Fibroblast of lung (primary cell): ENCODE results near the gene CNTN4. TPM values are rescaled to one million over a fixed set of nuclear protein-coding genes. Genes with fewer than 3 reads are reported as not detected.

ENCODE experiments used
- DNase-seq, 2 donors: peaks; one replicate each; pipeline versions ENCODE4 v3.0.0 to v3.0.0-alpha.2; 2010; ENCODE audit warnings: low read depth in 2 of 2
- H2AFZ ChIP-seq: 2 replicates; pipeline ENCODE4 v1.5.1; 2012; ENCODE audit warnings: low read length, control low read depth, inconsistent platforms
- H3K27ac ChIP-seq: 2 replicates; pipeline ENCODE4 v1.5.1; 2011; ENCODE audit warnings: low read length, control low read depth; ENCODE audit not compliant: insufficient read depth
- H3K27me3 ChIP-seq: 2 replicates; pipeline ENCODE4 v1.5.1; 2011; ENCODE audit warnings: mild to moderate bottlenecking, low read length; ENCODE audit not compliant: control insufficient read depth, insufficient read depth
- H3K36me3 ChIP-seq: 2 replicates; pipeline ENCODE4 v1.5.1; 2011; ENCODE audit warnings: low read length; ENCODE audit not compliant: control insufficient read depth, insufficient read depth
- H3K4me1 ChIP-seq: 2 replicates; pipeline ENCODE4 v1.5.1; 2011; ENCODE audit warnings: low read length; ENCODE audit not compliant: control insufficient read depth, insufficient read depth; ENCODE audit errors: extremely low read depth
- H3K4me2 ChIP-seq: 2 replicates; pipeline ENCODE4 v1.5.1; 2011; ENCODE audit warnings: low read length, control low read depth; ENCODE audit not compliant: insufficient read depth; ENCODE audit errors: extremely low read depth
- H3K4me3 ChIP-seq, 4 experiments: fragments of 200-600 bp in 1 of 4; sonication (generic) in 1 of 4; replicated peaks in 1 of 4; 2 replicates each; pipeline ENCODE4 v1.5.1; 2011 to 2016; ENCODE audit warnings: low read length in 4 of 4, low read depth in 3 of 4, mild to moderate bottlenecking in 3 of 4, control low read depth in 2 of 4, inconsistent platforms in 1 of 4, mixed read lengths in 1 of 4; ENCODE audit not compliant: insufficient read depth in 1 of 4; ENCODE audit errors: control extremely low read depth in 1 of 4
- H3K79me2 ChIP-seq: 2 replicates; pipeline ENCODE4 v1.5.1; 2012; ENCODE audit warnings: mild to moderate bottlenecking, low read length, inconsistent platforms; ENCODE audit not compliant: control insufficient read depth, insufficient read depth
- H3K9ac ChIP-seq: 2 replicates; pipeline ENCODE4 v1.5.1; 2011; ENCODE audit warnings: mild to moderate bottlenecking, low read length, control low read depth; ENCODE audit not compliant: insufficient read depth
- H3K9me3 ChIP-seq: 2 replicates; pipeline ENCODE4 v1.5.1; 2012; ENCODE audit warnings: low read depth, low read length; ENCODE audit not compliant: control insufficient read depth, insufficient read depth
- H4K20me1 ChIP-seq: 2 replicates; pipeline ENCODE4 v1.5.1; 2011; ENCODE audit warnings: low read length; ENCODE audit not compliant: control insufficient read depth, insufficient read depth; ENCODE audit errors: extremely low read depth
- CTCF ChIP-seq, 2 donors: IDR thresholded peaks in 1 of 2; conservative IDR thresholded peaks in 1 of 2; 1 replicate in 1 of 2; 2 replicates in 1 of 2; pipeline ENCODE4 v1.5.1; 2011 to 2012; ENCODE audit warnings: low read length in 2 of 2, control low read depth in 1 of 2, inconsistent platforms in 1 of 2, low read depth in 1 of 2, mild to moderate bottlenecking in 1 of 2
- EZH2 ChIP-seq: IDR thresholded peaks from 2 replicates; pipeline ENCODE4 v1.5.1; 2012; ENCODE audit warnings: low read length, control low read depth, mild to moderate bottlenecking; ENCODE audit errors: missing control alignments
- polyA plus RNA-seq, 2 donors: library from polyadenylated mRNA; depleted of rRNA in 1 of 2; stranded (reverse) in 1 of 2; unstranded in 1 of 2; fragments of >200 nt; gene quantifications; 2 replicates each; pipeline ENCODE4 v1.2.1, GENCODE V29; 2011 to 2012; ENCODE audit warnings: missing spikeins in 1 of 2
- total RNA-seq: library from RNA; depleted of rRNA; stranded (reverse); fragments of >200 nt; gene quantifications from 2 replicates; pipeline ENCODE4 v1.2.1, GENCODE V29; 2014

Gene CNTN4
- total and polyA plus RNA-seq, 2 donors (not counting 1 experiment from before 2014, with no cell fraction given) = 0.17 to 0.69 TPM

- no peaks in the 10 kb centered on the region for H3K9me3 ChIP-seq
- no peak overlapping the region for H3K9ac ChIP-seq
- no peak overlapping the region for H3K4me3 ChIP-seq
- no peak overlapping the region for H3K4me2 ChIP-seq
- H3K4me1 ChIP-seq = no peaks in the 10 kb centered on the region
- no peaks in the 10 kb centered on the region for H3K36me3 ChIP-seq
- DNase-seq = no peak
- no peak overlapping the region for H3K27ac ChIP-seq
- no peaks in the 10 kb centered on the region for H3K27me3 ChIP-seq
- H2AFZ ChIP-seq = no peak overlapping the region
- H4K20me1 ChIP-seq = no peaks in the 10 kb centered on the region
- TF ChIP-seq CTCF (conservative IDR thresholded peaks at IDR 0.05 in 1 of 2, IDR thresholded peaks at IDR 0.05 in 1 of 2; ENCODE audit: low read depth in 1 of 2, low read length in 2 of 2) (no peak), EZH2 (no peak)
- H3K79me2 ChIP-seq = no peaks in the 10 kb centered on the region
Observed at GRCh38 chr3:3102751-3103150, 1004.1 kb downstream of the CNTN4 start.

- H3K4me1 ChIP-seq = no peaks in the 10 kb centered on the region
- DNase-seq = no peak
- H3K36me3 ChIP-seq = no peaks in the 10 kb centered on the region
- no peaks in the 10 kb centered on the region for H3K9me3 ChIP-seq
- H2AFZ ChIP-seq = no peak overlapping the region
- no peaks in the 10 kb centered on the region for H3K79me2 ChIP-seq
- H3K4me3 ChIP-seq = no peak overlapping the region
- no peaks in the 10 kb centered on the region for H4K20me1 ChIP-seq
- H3K4me2 ChIP-seq = no peak overlapping the region
- H3K9ac ChIP-seq = no peak overlapping the region
- no peak overlapping the region for H3K27ac ChIP-seq
- no peaks in the 10 kb centered on the region for H3K27me3 ChIP-seq
- TF ChIP-seq EZH2 (no peak), CTCF (conservative IDR thresholded peaks at IDR 0.05 in 1 of 2, IDR thresholded peaks at IDR 0.05 in 1 of 2; ENCODE audit: low read depth in 1 of 2, low read length in 2 of 2) (no peak)
Observed at GRCh38 chr3:3105246-3105645, 1006.6 kb downstream of the CNTN4 start.

DNA sequence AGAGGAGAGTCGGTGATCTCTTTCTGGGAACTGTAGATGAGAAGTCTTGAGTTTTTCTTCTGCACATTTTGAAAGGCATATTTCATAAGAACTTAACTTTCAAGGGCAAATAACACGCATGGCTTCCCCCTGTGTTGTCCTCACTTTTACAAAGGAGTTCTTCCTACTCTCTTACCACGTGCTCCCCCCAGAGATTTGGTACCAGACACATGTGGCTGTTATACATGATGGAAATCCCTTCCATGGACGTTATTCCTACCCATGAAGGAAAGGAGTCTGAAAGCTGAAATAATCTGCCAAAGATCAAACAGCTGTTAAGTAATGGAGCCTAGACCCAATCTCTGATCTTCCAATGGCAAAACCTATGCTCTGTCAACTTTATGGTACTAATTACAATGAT, 1007.1 kb downstream of the CNTN4 start:
- DNase-seq = no peak
- no peaks in the 10 kb centered on the region for H3K79me2 ChIP-seq
- H4K20me1 ChIP-seq = no peaks in the 10 kb centered on the region
- no peaks in the 10 kb centered on the region for H3K4me1 ChIP-seq
- no peak for TF ChIP-seq CTCF (conservative IDR thresholded peaks at IDR 0.05 in 1 of 2, IDR thresholded peaks at IDR 0.05 in 1 of 2; ENCODE audit: low read depth in 1 of 2, low read length in 2 of 2)
- TF ChIP-seq EZH2 = no peak
- no peak overlapping the region for H3K27ac ChIP-seq
- no peaks in the 10 kb centered on the region for H3K36me3 ChIP-seq
- H3K4me3 ChIP-seq = no peak overlapping the region
- no peak overlapping the region for H3K9ac ChIP-seq
- no peak overlapping the region for H3K4me2 ChIP-seq
- no peaks in the 10 kb centered on the region for H3K9me3 ChIP-seq
- no peak overlapping the region for H2AFZ ChIP-seq
- H3K27me3 ChIP-seq = no peaks in the 10 kb centered on the region
